Muscle of back (tissue), 11 donors: ENCODE results near the gene CORO2A. TPM values are rescaled to one million over a fixed set of nuclear protein-coding genes. Genes with fewer than 3 reads are reported as not detected.

Experiments used
- DNase-seq, 3 donors: peaks; one replicate each; pipeline versions ENCODE4 v3.0.0 to v3.0.0-alpha.2; 2013
- polyA plus RNA-seq, 10 donors: library from polyadenylated mRNA; unstranded; fragments of 120-200 nt; gene quantifications; one replicate each; pipeline ENCODE4 v1.2.1, GENCODE V29; 2013; ENCODE audit not compliant: insufficient read length in 10 of 10

The CORO2A gene
- polyA plus RNA-seq, 10 donors: 0.13 to 1.2 (median 0.32) TPM

- DNase-seq: no peak
These were observed 28.5 kb upstream of the CORO2A start for GRCh38 chr9:98220911-98221310.

- DNase-seq: no peak
These were observed 27.4 kb upstream of the CORO2A start for GRCh38 chr9:98219794-98220370.

DNA sequence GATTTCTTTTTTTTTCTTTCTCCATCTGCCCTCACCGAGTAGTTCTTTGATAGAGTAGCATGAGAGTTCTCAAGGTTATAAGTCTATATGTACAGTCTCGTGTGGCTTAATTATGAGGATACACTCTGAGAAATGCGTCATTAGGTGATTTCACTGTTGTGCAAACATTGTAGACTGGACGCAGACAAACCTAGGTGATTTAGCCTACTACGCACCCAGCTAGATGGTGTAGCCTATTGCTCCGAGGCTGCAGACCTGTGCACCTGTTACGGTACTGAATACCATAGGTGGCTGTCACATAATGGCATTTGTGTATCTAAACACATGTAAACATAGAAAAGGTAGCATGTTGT is 26.9 kb upstream of the CORO2A start:
- DNase-seq: no peak

GRCh38 chr9:98218562-98219363 is 26.3 kb upstream of the CORO2A start:
- no peak for DNase-seq

DNA sequence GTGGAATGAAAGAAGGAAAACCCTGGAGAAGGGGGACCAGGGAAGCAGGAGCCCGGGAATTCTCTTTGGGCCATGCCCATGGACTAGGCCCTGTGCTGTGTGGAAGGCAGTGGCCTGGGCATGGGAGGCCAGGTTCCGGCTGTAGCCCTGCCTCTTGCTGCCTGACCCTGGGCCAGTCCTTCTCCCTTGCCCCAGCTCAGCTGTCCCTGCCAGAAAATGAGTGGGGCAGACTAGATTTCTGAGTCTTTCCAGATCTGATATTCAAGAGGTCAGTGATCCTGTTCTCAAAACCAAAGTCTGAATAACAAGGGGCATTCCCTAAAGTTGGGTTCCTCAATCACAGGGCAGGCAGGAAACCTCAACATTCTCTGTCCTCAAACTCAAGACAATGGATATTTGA is 24.8 kb upstream of the CORO2A start:
- DNase-seq: no peak

DNA sequence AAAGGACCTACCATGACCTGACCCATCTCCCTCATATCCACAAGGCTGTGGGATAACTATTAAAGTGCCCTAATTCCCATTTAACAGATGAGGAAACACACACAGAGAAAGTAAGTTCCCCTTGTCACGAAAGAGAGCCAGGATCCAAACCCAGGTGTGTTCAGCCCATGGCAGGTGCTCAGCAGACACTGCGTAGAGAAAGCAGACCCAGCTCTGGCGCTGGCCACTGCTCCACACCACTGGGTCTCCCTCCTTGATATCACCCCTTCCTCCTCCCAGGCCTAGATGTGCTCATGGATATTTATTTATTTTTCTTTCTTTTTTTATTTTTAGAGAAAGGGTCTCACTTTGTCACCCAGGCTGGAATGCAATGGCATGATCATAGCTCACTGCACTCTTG is 24.0 kb upstream of the CORO2A start:
- no peak for DNase-seq

- no peak for DNase-seq
These were observed 23.4 kb upstream of the CORO2A start for GRCh38 chr9:98215821-98216220.

DNA sequence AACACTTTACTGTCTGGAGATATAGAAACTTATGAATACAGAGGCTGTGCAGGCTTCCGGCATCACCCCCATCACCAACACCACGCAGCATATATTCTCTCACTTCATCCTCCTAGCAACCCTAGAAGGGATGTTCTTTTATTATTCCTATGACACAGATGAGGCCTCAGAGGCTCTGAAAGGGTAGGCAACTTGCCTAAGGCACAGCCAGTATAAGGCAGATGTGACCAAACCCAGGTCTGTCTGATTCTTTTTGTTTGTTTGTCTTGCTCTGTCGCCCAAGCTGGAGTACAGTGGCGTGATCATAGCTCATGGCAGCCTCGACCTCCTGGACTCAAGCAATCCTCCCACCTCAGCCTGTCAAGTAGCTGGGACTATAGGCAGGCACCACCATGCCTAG is 22.8 kb upstream of the CORO2A start:
- DNase-seq: no peak

DNA sequence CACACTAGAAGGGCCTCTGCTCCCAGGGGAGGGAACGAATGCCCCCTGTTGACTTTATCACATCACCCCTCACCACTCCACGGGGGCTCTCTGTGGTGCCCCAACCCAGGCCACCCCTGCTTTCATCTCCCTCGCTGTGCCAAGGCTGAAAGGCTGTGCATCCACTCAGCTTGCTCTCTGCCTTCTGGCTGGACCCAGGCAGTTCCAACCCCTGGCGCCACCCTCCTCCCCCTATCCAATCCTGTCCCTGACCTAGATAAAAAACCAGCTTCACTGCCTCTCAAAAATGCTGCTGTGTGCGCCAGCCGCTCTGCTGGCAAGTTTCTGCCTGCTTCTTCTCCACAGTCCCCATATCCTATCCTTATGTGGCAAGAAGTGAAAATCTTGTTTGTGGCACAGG is 22.4 kb upstream of the CORO2A start:
- no peak for DNase-seq

DNA sequence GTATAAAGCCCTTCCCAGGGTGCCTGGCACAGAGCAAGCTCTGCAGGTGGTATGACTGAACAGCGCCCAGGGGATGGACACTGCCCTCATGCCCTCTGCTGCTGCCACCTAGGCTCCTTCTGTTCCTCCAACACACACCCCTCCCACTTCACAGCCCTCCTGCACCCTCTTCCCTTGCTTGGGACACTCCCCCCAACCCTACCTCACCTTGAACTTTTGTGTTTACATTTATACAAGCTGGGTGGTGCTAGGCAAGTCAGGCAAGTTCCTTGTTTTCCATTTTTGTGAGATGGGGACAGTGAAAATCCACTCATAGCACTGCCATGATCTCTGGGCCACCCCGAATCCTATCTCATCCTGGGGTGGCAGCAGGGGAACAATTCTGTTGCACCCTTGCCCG is 18.8 kb upstream of the CORO2A start:
- DNase-seq: no peak

GRCh38 chr9:98210435-98210834 is 18.0 kb upstream of the CORO2A start:
- DNase-seq: no peak

GRCh38 chr9:98209530-98209929 is 17.1 kb upstream of the CORO2A start:
- DNase-seq: no peak

DNA sequence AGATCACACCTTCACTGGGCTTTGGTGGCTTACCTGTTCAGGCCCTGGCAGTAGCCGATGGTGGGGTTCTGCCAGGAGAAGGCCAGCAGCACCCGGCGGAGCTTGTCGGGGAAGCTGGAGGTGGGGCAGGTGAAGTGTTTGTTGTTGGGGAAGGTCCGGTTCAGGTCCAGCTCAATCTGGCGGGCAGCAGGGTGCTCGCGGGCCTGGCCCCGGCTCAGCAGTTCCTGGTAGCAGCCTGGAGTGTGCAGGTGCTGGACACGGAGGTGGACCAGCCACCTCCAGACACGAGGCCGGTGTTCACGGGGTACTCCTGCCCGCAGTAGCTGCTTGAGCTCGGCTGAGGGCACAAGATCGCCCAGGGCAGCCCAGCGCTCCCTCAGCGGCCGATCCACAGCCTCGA is 16.2 kb upstream of the CORO2A start:
- no peak for DNase-seq

DNA sequence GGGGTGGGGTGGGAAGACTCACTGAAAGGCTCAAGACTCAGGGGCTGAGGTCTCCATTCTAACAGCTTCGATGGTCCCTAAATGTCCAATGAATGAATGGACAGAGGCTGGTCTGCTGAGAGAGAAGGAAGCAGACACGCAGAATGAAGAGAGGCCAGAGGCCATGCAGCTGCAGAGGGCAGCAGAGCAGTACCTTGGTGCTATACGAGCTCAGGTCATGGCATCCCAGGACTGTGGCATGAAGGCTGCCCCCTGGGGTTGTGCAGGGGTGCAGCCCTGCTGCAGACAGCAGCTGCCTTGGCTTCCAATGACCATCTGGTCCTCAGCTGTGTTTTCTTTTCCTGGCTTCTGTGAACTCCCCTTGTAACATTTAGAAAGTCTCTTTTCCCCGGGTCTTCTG is 15.2 kb upstream of the CORO2A start:
- DNase-seq: no peak

DNA sequence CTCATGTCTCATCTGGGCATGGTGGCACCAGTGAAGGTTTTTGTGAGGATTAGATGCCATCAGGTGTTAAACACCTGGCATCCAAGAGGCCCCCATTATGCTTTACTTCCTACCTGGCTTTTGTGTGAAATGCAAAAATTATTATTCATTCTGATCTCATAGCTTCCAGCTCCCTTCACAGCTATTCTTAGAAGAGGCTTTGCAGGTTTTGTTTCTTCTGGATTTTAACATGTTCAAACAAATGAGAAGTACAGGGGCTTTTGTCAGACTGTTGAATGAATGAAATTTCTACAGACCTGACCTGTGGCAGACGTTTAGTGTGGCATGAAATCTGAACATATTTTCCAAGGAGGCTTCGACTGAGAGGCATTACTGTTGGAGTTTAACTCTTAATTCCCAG is 14.3 kb upstream of the CORO2A start:
- DNase-seq: no peak

GRCh38 chr9:98204692-98205091 is 12.3 kb upstream of the CORO2A start:
- DNase-seq: no peak

- no peak for DNase-seq
These were observed 10.7 kb upstream of the CORO2A start for GRCh38 chr9:98203153-98203552.

DNA sequence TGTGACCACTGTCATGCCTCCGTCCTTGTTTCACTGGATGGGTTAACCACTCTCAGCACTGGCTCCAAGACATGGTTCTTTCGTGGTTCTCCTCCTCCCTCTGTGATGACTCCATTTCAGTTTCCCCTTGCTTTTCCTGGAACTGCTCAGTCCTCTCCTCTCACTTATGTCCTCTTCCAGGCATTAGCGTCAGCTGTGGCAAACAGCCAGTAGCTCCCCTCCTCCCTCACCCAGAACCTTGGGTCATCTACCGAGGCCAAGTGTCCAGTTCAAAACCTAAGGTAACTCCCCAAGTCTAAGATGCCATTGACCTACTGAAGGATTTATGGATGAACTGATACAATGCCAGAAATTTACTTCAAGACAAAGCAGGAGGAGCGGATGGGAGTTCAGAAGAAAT is 9.8 kb upstream of the CORO2A start:
- DNase-seq: no peak

DNA sequence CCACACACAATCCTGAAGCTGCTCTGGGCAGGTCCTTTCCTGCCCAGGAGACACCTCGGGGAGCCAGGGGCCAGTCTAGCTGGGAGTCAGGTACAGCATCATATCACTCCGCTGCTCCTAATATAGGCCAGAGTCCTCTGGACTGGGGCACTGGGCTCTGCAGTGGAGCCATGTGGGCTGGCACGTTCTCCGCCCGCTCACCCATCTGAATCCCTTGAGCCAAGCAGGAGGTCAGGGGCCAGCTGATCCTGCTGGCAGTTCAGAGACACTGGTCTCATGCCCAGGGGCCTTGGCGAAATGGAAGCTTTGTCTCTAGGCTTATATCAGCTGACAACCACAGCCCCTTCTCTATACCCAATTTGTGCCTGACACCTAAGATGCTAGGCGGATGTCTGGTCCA is 9.3 kb upstream of the CORO2A start:
- no peak for DNase-seq

DNA sequence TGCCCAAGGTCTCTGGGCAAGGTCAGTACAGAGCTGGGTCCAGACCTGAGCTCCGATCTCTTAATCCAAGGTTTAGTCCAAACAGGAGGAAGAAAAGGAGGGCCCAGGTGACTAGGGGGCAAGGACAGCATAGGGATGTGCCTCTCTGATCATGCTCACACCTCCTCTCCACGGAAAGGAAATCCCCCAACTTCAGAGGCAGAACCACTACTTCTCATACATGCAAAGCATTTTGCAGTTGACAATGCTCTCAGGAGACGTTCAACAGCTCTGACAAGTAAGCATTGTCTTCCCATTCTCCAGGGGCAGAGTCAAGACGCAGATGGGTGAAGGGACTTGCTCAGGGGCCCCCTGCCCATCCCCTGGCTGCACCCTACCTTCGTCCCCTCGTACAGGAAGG is 8.7 kb upstream of the CORO2A start:
- no peak for DNase-seq

DNA sequence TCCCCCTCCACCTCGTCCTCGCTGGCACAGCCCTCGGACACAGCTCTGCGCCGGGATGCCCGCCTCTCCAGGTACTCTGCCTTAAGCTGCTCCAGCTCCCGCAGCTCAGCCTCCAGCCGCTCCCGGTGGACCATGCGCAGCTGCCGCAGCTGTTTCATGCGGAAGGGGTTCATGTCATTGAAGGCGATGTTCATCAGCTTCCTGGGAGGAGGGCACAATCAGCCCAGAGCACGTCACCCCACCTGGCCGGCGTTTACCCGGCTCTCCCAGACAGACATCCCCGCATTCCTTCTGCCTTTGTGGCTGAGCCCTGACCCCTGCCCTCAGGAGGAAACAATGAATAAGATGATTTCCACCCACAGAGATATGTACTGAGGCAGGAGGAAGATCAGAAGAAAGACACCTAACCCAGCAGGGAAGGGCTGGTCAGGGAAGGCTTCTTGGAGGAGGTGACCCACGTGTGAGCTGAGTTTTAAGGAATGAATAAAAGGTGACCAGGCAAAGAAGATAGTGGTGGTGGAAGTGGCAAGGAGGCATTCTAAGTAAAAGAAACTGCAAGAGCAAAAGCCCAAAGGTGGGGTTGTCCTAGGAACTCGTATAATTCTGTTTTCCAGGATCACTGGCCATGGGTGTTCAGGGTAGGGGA is 7.1 kb upstream of the CORO2A start:
- no peak for DNase-seq

GRCh38 chr9:98195671-98196070 is 3.2 kb upstream of the CORO2A start:
- no peak for DNase-seq

DNA sequence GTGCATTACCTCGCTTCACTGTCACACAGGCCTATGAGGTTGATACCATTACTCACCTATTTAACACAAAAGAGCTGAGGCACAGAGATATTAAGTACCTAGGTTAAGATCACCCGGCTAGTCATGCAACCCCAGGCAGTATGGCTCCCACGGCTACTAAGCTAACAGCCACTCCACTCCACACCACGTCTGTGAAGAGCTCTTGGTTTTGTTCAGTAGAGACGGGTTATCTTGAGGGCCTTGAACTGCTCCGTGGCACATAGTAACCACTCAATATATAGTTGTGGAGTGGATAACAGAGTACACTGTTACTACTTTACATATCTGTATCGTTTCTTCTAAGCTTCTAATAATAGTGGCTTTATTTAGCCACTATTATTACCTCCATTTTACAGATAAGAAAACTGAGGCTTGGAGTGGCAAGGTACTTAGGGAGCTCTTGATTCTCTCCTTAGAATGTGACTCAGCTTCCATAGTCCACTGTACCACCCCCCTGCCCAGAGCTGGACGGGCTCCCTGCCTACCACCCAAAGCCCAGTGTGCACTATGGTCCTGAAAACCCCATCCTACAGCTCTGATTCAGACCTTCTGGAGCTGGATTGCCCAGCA is 1.0 kb upstream of the CORO2A start:
- DNase-seq: no peak
